Glomerular endothelial cell (primary cell): Measurements from ENCODE around the gene PIP4K2A. TPM values are rescaled to one million over a fixed set of nuclear protein-coding genes. Genes with fewer than 3 reads are reported as not detected.

Source experiments
- DNase-seq: peaks from one replicate; pipeline ENCODE4 v3.0.0-alpha.2; 2011; ENCODE audit warnings: low read depth, low spot score; ENCODE audit errors: extremely low read depth
- total RNA-seq: library from RNA; depleted of rRNA; stranded (reverse); fragments of >200 nt; gene quantifications from 2 replicates; pipeline ENCODE4 v1.2.3, GENCODE V29; 2015

PIP4K2A gene
- total RNA-seq, 1 donor from 2014 or later, result 27.0 TPM

DNA sequence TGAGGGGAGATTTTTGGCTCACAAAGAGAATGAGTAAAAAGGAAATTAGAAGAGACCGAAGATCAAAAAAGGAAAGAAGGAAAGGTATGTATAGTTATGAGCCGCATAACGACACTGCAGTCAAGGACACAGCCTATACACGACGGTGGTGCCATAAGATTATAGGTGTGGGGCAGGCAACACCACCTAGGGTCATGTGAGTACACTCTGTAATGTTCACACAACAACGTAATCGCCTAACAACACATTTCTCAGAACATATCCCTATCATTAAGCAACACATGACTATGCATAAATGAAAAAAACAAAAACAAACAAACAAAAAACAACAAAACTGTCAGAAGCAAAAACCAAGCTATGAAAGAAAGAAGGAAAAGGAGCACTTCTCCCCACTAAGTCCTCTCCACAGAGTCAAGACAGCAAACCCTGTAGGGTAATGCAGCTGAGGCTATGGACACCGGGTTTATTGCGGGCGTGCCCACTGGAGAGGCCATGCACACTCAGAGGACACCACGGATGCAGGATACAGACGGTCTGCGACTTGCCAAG lies 45.1 kb downstream of the PIP4K2A start:
- DNase-seq, result no peak

DNA sequence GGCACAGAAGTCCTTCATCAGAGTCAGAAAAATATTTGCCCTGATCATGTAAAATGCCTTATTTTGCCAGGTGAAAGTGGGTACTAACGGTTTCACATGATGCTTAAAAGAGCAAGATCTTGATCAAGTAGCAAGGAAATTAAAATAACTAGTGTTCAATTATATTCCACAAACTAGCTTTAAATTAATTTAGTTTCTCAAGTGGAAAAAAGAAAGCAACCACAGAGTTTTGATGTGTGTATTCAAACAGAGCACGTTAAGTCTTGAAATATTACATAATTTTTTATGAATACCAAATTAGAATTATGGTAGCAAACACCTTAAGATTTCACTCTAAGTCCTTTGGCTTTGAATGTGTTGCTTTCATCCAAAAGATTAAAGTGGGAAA lies 47.3 kb downstream of the PIP4K2A start:
- DNase-seq, result no peak

DNA sequence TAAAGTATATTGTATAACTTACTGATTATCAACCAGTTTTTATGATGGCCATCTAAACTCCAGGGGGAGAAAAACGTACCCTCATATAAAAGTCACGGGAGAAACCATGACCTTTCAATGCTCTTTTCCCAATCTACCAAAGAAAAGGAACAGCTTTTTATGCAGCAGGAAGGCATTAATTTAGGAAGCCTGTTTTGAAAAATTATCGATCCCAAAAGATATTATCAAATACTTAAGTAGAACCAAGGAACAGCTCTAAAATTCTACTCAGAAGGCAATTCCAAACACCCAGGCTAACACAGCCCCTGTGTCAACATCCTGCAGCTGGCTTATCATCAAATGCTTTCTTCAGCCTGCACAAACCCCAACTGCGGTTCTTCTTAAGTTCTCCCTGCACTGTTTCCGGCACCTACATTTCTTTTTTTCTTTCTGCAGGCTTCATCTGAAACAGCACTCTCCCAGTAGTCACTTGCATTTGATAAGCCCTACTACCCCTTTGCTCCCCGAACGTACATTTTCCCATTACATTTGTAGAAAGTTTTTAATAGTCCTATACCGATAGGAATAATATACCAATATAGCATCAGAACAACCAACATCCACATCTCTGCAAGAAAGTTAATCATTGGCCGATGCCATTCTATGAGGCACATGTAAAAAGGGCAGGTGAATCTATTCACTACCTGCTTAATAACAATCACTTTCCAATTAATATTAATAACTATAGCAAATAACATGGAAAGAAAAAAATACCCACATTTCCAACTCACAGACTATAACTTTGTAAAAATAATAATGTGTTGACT lies 47.9 kb downstream of the PIP4K2A start:
- no peak for DNase-seq

DNA sequence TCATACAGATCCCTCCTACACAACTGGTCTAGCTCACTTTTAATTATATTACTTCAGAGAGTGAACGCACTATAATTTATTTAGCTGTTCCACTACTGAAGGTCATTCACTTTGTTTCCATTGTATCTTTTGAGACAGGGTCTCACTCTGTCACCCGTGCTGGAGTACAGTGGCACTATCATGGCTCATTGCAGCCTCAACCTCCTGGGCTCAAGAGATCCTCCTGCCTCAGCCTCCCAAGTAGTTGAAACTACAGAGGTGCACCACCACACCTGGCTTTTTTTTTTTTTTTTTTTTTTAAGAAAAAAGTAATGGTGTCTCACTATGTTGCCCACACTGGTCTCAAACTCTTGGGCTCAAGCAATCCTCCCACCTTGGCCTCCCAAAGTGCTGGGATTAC lies 49.0 kb downstream of the PIP4K2A start:
- DNase-seq, result no peak

DNA sequence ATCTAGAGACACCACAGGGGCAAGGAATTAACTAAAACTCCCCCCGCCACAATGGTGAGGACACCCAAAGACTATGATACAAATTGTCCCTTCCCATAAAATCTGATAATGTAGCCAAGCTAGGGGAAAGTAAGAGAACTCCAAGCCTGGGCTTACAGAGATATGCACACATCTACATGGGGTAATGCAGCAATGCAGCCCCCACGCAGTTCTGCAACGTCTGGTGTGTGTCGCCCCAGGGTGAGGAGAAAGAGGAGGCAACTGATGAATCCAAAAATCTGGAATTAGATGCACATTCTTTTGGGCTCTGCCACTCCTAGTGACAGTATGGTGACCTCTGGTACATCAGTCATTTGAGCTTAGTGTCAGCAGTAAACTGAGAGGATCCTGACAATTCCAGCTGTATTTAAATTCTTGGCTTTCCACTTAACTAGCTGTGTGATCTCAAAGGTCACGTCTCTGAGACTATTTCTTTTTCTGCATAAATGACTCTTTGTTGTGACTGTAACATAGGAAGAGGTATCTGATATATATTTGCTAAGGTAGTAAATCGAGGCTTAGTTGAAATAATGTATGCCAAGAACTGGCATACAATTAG lies 51.5 kb downstream of the PIP4K2A start:
- no peak for DNase-seq

DNA sequence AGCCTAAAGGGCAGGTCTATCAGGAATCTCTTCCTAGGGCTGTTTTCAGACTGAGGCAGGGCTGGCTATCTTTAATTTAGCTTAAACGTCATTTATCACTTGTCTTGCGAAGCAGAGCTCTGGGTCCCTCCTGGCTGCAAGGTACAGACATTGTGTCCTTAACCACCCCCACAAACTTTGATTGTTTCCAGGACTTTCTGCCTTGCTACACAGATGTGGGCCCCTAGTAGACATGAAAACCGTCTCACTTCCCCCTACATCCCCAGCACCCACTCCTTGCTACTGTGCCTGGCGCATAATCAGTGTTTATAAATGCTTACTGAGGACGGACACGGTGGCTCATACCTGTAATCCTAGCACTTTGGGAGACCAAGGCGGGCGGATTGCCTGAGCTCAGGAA lies 54.5 kb downstream of the PIP4K2A start:
- DNase-seq, result no peak

- DNase-seq, result no peak
These were observed 55.5 kb downstream of the PIP4K2A start for GRCh38 chr10:22658745-22659410.

DNA sequence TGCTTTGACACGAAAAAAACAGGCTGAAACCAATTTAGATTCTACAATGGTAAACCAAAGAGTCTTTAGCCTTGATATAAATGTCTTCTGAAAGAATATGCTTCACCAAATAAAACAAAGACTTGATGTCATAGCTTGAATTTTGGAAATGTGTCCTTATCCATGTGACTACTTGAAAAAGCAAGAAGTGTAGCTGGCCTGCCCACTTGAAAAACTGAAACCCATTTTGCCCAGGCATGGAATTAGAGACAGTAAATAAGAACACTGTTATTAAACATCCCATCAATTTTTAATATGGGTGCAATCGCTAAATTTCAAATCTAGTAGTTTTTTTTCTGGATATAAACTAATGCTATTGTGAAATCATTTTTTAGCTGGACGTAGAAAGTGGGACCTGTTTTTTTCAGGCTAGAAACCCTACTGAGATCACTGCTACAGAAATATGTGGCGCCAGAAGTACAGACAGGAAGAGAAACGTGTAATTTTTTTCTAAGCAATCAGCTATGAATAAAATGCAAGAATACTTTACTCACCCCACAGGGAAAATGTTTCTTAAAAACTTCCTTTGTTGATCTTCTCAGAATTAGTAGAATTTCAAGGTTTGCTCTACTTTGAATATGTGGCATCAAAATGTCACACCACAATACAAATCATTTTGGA lies 56.7 kb downstream of the PIP4K2A start:
- DNase-seq, result no peak

DNA sequence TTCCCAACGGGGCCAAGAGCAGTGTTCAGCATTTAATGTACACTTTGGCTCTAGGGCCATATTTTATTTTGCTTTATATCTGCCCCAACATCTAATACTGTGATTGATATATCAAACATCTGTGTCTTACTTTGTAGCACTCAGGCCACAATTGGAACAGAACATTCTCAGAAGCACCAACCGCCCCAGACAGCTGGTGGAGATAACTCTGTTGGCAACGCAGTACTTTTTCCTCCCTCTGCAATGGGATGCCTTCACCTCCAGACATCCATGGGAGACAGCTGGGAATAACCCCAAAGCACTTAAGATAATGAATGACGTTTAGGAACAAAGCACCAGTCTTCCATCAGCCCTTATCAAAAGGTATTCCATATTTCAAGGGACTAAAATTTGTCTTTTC lies 57.4 kb downstream of the PIP4K2A start:
- no peak for DNase-seq

DNA sequence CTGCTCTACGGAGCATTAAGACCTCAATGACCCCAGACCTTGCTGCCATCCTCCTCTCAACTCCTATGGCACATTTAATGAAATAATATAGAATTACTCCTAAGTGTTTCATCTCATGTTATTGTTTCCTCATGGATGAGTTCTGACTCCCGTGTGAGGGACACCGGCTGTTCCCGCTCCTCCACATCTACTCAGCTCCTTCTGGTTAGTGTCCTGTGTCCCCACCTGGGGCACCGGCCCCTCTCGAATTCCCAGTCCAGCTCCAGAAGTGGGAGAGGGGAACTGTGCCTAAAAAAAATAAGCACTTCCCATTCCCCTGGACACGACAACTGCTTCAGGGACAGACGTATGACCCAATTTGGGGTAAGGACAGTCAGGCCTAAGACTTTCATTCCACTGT lies 58.3 kb downstream of the PIP4K2A start:
- no peak for DNase-seq

DNA sequence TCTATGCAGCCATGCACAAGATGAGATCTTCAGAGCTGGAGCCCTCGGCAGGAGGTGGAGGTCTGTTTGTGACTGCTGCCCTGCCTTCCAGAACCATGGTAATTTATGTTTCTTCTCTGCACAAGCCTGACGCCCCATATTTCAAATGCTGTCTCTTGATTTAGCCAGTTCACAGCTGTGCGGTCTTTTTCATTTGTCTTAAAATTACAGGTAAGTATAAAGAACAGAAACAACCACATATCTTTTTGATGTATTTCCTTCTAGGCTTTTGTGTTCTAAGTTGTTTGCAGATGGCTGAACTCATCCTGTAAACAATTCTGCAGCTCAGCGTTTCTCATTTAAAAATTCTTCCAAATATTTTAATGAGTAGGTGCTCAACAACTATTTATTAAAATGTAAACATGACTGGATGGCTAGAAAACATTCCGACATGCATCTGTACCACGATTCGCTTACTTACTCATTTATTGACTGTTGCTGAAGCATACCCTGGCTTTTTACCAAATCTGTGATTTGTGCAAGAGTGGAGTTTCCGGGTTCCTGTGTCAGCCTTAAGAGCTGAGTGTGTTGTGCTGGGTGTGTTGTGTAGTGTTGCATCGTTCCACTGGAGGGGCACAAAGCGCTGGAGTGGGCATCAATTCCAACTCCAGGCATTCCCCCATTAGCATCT lies 58.9 kb downstream of the PIP4K2A start:
- no peak for DNase-seq

GRCh38 chr10:22652988-22653481 lies 61.3 kb downstream of the PIP4K2A start:
- no peak for DNase-seq

DNA sequence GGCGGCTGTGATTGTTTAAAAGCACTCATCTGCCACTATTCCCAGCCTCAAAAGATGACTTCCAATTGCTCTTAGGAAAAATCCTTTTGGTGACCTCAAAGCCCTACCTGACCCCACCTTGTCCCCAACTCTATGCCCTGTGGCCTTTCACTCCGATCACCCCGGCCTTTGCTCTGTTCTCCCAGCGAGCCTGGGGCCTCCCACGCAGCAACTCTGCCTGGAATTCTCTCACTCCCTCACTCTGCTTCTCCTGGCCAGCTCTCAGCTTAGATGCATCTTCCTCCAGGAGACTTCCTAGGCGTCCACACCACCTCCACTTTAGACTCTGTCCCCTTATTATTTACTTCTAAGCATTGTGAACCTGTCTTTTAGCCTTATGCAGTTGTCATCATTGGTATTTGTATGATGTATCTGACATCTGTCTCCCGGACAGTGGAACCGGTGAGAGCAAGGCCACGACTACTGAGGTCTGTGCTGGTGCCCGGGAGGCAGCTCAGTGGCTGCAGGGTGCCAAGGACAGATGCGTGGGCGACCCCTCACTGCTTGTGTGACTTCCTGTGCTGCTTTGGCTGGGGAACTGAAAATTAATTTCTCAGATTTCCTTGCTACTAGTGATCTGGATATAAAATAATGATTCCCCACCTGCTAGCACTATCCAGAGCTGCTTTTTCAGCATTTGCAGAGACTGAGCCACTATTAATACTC lies 63.0 kb downstream of the PIP4K2A start:
- no peak for DNase-seq

- DNase-seq, result no peak
These were observed 64.4 kb downstream of the PIP4K2A start for GRCh38 chr10:22649994-22650393.

DNA sequence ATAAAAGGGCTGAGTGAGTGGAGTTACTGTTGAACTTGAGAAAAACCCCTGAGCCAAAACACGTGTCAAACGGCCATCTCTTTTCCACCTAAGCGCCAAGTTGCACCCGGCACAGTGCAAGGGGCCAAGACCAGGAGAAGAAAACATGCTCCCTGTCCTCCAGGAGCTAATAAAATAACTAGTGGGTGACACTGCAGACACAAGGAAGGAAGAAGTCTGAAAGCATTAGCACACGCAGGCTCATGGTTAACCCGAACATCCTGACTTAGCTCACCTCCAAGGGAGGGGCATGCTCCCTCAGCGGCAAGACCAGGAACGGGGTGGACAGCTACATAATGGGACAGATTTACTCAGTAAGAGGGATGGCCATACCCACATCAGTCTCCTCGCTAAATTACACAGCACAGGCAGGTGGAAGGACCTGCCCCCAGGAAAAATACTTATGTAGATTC lies 65.0 kb downstream of the PIP4K2A start:
- DNase-seq, result no peak

DNA sequence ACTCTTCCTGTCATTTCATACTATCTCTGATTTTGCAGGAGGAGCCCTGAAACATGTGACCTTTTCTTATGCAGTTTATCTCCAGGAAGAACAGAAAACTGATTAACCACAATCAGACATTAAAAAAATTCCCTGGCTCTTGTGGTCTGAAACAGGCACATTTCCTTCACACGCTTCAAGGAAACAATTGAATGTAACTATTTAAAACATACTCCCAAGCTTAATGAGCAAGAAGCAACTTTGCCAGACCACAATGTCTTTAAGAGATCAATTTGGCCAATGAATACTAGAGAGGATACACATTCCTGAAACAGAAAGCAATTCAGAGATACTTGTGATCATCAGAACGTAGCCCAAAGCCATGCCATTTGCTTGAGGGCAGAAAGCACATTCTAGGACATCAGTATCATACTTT lies 65.8 kb downstream of the PIP4K2A start:
- no peak for DNase-seq

DNA sequence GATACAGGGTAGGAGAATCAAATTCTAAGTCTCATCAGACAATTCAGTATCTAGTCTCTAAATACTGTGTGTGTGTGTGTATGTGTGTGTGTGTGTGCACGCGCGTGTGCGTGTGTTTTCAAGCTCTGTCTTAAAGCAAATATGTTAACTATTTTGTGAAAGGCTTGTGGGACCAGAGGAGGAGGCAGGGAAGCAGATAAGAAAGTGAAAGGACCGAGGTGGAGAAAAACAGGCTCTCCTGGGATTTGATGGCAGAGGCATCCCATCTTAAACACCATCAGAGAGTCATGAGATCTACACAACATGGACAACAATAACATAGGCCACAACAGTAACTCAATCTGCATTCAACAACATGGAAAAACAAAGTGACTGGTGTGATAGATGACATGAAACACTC lies 67.1 kb downstream of the PIP4K2A start:
- DNase-seq, result no peak

GRCh38 chr10:22646388-22646853 lies 68.0 kb downstream of the PIP4K2A start:
- DNase-seq, result no peak

DNA sequence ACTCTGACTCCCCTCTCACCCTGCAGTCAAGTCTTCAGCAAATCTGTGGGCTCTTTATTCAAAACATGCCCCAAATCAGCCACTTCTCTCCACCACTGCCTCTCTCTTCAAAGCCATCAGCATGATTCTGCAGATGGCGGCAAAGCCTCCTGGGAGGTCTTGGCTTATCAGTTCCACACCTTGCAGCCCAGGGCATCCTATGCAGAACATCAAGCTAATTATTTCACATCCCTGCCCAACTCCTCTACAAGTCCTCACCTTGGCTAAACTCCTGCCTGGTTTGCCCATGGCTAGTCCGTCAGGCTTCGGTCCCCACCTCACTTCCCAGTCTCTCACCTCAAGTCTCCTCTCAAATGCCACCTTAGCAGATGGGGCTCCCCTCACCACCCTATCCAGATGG lies 70.2 kb downstream of the PIP4K2A start:
- DNase-seq, result no peak

DNA sequence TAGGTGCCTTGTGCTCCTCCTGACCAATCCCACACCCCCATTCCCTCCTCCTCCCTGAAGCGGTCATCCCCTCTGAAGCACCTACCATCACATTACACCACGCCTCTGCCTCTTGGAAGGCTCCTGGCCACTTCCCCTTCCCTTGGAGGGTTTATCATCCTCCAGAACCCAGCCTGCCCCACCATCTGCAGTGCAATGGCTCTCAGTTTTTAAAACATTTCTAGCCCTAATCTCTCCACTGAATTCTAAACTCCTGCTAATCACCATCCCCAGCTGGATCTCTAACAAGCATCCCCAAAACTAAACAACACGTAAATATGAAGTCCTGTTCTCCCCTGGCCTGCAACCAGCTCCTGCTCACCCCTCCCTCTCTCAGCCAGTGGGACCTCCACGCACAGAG lies 70.6 kb downstream of the PIP4K2A start:
- no peak for DNase-seq
